HepG2 (cell line): ENCODE measurements around the gene P3R3URF. TPM values are rescaled to one million over a fixed set of nuclear protein-coding genes. Genes with fewer than 3 reads are reported as not detected.

Experiments used
- ATAC-seq: fragments of 200-7000 bp; cut with Tn5 transposase; 3 replicates; pipeline ENCODE4 v1.9.1; 2020; ENCODE audit warnings: mild to moderate bottlenecking, moderate library complexity
- BruUV-seq: library from RNA; stranded (reverse); fragments of 400-500 nt; replicated peaks from 2 replicates; lab custom pipeline; 2021; lab: Mats Ljungman, UMichigan
- CTCF ChIA-PET: fragments of 300-600 bp; formaldehyde crosslinking; extraction: SDS; loops from one replicate; lab custom pipeline; 2021; ENCODE audit warnings: low total read pairs, inconsistent platforms, low intra/inter-chr PET ratio; lab: Yijun Ruan, JAX
- POLR2A ChIA-PET: fragments of 350-600 bp; sonication (Branson Sonifier 250); formaldehyde crosslinking; loops from one replicate; lab custom pipeline; 2020; ENCODE audit warnings: antibody characterized with exemption, inconsistent platforms; lab: Yijun Ruan, JAX
- DNase-seq: peaks from one replicate; pipeline ENCODE4 v3.0.0-alpha.2; 2015; ENCODE audit warnings: low spot score
- FAIRE-seq: peaks from 3 replicates; lab custom pipeline; 2011; peaks lifted over from hg19 to GRCh38; lab: Jason Lieb, UNC
- H2AFZ ChIP-seq: one replicate; pipeline ENCODE4 v1.6.1; 2011; ENCODE audit warnings: low read length, inconsistent platforms
- H3K27ac ChIP-seq: fragments of 300-600 bp; 3 replicates; pipeline ENCODE4 v1.8.0; 2011; ENCODE audit warnings: mixed run types, mild to moderate bottlenecking, mixed read lengths, low read length, inconsistent platforms; ENCODE audit not compliant: insufficient read depth; ENCODE audit errors: extremely low read length
- H3K27me3 ChIP-seq, 2 experiments: fragments of 200-600 bp in 1 of 2; 2 replicates in 1 of 2; 3 replicates in 1 of 2; pipeline versions ENCODE4 v1.6.0 to v1.8.0; 2011; ENCODE audit warnings: low read length in 2 of 2, mild to moderate bottlenecking in 2 of 2, moderate library complexity in 2 of 2, inconsistent platforms in 1 of 2; ENCODE audit not compliant: insufficient read depth in 2 of 2, control insufficient read depth in 1 of 2
- H3K36me3 ChIP-seq, 2 experiments: fragments of 200-600 bp in 1 of 2; replicated peaks in 1 of 2; 2 replicates in 1 of 2; 3 replicates in 1 of 2; pipeline versions ENCODE4 v1.5.1 to v1.8.0; 2011; ENCODE audit warnings: low read length in 2 of 2, inconsistent platforms in 1 of 2; ENCODE audit not compliant: insufficient read depth in 2 of 2, control insufficient read depth in 1 of 2
- H3K4me1 ChIP-seq: 2 replicates; pipeline ENCODE4 v1.5.1; 2012; ENCODE audit warnings: low read length, inconsistent platforms; ENCODE audit not compliant: insufficient read depth
- H3K4me2 ChIP-seq: 2 replicates; pipeline ENCODE4 v1.6.0; 2011; ENCODE audit warnings: low read depth, low read length, inconsistent platforms
- H3K4me3 ChIP-seq, 3 experiments: fragments of 200-600 bp in 1 of 3; sonication (generic), shearing (Covaris generic) in 1 of 3; replicated peaks in 1 of 3; 2 replicates each; pipeline ENCODE4 v1.5.1; 2011 to 2016; ENCODE audit warnings: low read length in 3 of 3, inconsistent platforms in 2 of 3, low read depth in 2 of 3, mild to moderate bottlenecking in 2 of 3, control low read depth in 1 of 3, mixed read lengths in 1 of 3; ENCODE audit not compliant: insufficient read depth in 1 of 3
- H3K79me2 ChIP-seq: one replicate; pipeline ENCODE4 v1.6.1; 2011; ENCODE audit warnings: low read length, inconsistent platforms; ENCODE audit not compliant: insufficient read depth
- H3K9ac ChIP-seq: 2 replicates; pipeline ENCODE4 v1.6.0; 2011; ENCODE audit warnings: mild to moderate bottlenecking, low read depth, low read length, inconsistent platforms; ENCODE audit not compliant: insufficient read depth
- H3K9me3 ChIP-seq: 2 replicates; pipeline ENCODE4 v1.5.1; 2012; ENCODE audit warnings: mild to moderate bottlenecking, low read length
- H4K20me1 ChIP-seq: 2 replicates; pipeline ENCODE4 v1.6.0; 2011; ENCODE audit warnings: inconsistent platforms, mild to moderate bottlenecking, low read length, moderate library complexity; ENCODE audit not compliant: insufficient read depth
- ELK4 ChIP-seq: sonication (generic); formaldehyde crosslinking; IDR thresholded peaks from 2 replicates; pipeline ENCODE4 v1.9.0; 2021; ENCODE audit warnings: missing genetic modification reagents, borderline replicate concordance
- POLR2A ChIP-seq, 2 experiments: IDR thresholded peaks; 2 replicates each; pipeline ENCODE4 v1.6.1; 2011; ENCODE audit warnings: low read depth in 2 of 2, low read length in 2 of 2, mild to moderate bottlenecking in 1 of 2, moderate library complexity in 1 of 2; ENCODE audit not compliant: insufficient read depth in 1 of 2
- REL ChIP-seq: sonication (generic); formaldehyde crosslinking; conservative IDR thresholded peaks from 2 replicates; pipeline ENCODE4 v1.8.0; 2022; ENCODE audit warnings: mild to moderate bottlenecking, missing genetic modification reagents, moderate library complexity
- SNAPC4 ChIP-seq: sonication (generic); formaldehyde crosslinking; IDR thresholded peaks from 2 replicates; pipeline ENCODE4 v1.4.0; 2020; ENCODE audit warnings: mild to moderate bottlenecking, missing genetic modification reagents
- TP53 ChIP-seq: sonication (generic); formaldehyde crosslinking; conservative IDR thresholded peaks from 2 replicates; pipeline ENCODE4 v1.4.0; 2020; ENCODE audit warnings: missing genetic modification reagents
- ZNF407 ChIP-seq: sonication (generic); formaldehyde crosslinking; IDR thresholded peaks from one replicate; pipeline ENCODE4 v1.5.1; 2020; ENCODE audit warnings: mild to moderate bottlenecking, missing genetic modification reagents; ENCODE audit errors: not compliant biosample characterization
- ZNF530 ChIP-seq: sonication (generic); formaldehyde crosslinking; IDR thresholded peaks from 2 replicates; pipeline ENCODE4 v1.5.0; 2020; ENCODE audit warnings: low read depth, mild to moderate bottlenecking, missing genetic modification reagents
- WGBS: methylation state at CpG from one replicate; pipeline ENCODE4 v1.1.6; 2017; ENCODE audit warnings: low lambda C conversion rate; 5-methylcytosine and 5-hydroxymethylcytosine counted together
- in situ Hi-C: cut with HindIII; loops from 2 replicates; pipeline ENCODE4 v1.10.0; 2017; ENCODE audit warnings: low pct_unique_long_range_greater_than_20kb; ENCODE audit not compliant: extremely low pct_ligation_motif_present
- intact Hi-C: fragments of 100-400 bp; cut with micrococcal nuclease; formaldehyde crosslinking; loops from one replicate; pipeline ENCODE4 v1.10.0; 2022; ENCODE audit not compliant: unreplicated experiment
- polyA plus RNA-seq, 8 experiments: library from polyadenylated mRNA; depleted of rRNA in 3 of 8; stranded (reverse) in 7 of 8; unstranded in 1 of 8; fragments of >200 nt; fragmentation: Illumina TruSeq in 4 of 8; extraction: Trizol in 4 of 8; gene quantifications; 2 replicates each; pipeline versions ENCODE4 v1.2.1 to v1.2.3, GENCODE V29; 2011 to 2016; ENCODE audit warnings: low read depth in 4 of 8, missing spikeins in 1 of 8, mixed read lengths in 1 of 8; ENCODE audit not compliant: insufficient read depth in 1 of 8
- total RNA-seq, 5 experiments: library from RNA; depleted of rRNA; stranded (reverse); fragments of >200 nt; fragmentation: Illumina TruSeq; extraction: Trizol; gene quantifications; 2 replicates each; pipeline ENCODE4 v1.2.3, GENCODE V29; 2016; ENCODE audit warnings: low read depth in 1 of 5

P3R3URF gene
- total and polyA plus RNA-seq, 2 of the 13 experiments (the other 11 are each of a cell fraction or from before 2014, with no cell fraction given) = not detected

- TF ChIP-seq ZNF407 (CRISPR knock-in tag) (no peak), ZNF530 (no peak), POLR2A (IDR thresholded peaks at IDR 0.05; ENCODE audit: insufficient read depth in 1 of 2, low read depth in 2 of 2, low read length in 2 of 2) (no peak), REL (CRISPR knock-in tag) (no peak)
These were observed 17.8 kb upstream of the P3R3URF start (continued) for GRCh38 chr1:46193984-46194570.

- H3K27me3 ChIP-seq = no peaks in the 10 kb centered on the region
- H3K4me1 ChIP-seq = peaks cover 22% of the 10 kb centered on the region
- no peak overlapping the region for H3K9ac ChIP-seq
- intact Hi-C loops = no loop called here
- FAIRE-seq (no peak), ATAC-seq (no peak), DNase-seq (no peak)
- H4K20me1 ChIP-seq = no peaks in the 10 kb centered on the region
- CTCF ChIA-PET = no interaction called here
- H3K27ac ChIP-seq = no peak overlapping the region
- H3K4me3 ChIP-seq = no peak overlapping the region
- POLR2A ChIA-PET = interaction anchor here (1.9 kb wide), 1 partner anchor 10 kb away, joined by 6 read pairs; no protein-coding TSS in a partner anchor
- 91% methylated on average over 5 of the region's 7 CpGs for WGBS
- H2AFZ ChIP-seq = no peak overlapping the region
- H3K4me2 ChIP-seq = no peak overlapping the region
- in situ Hi-C loops = no loop called here
- no peaks in the 10 kb centered on the region for H3K79me2 ChIP-seq
- no peaks in the 10 kb centered on the region for H3K9me3 ChIP-seq
- no TSS peak for BruUV-seq
- peaks cover 5 to 41% of the 10 kb centered on the region in 2 experiments; a peak in 3 of 5 replicates for H3K36me3 ChIP-seq
- TF ChIP-seq SNAPC4 = no peak
- TF ChIP-seq TP53 (CRISPR knock-in tag) = no peak
- no peak for TF ChIP-seq ELK4
These were observed 17.0 kb upstream of the P3R3URF start for GRCh38 chr1:46193285-46193684.
